A673 (cell line): ENCODE results near the gene QRFP. TPM values are rescaled to one million over a fixed set of nuclear protein-coding genes. Genes with fewer than 3 reads are reported as not detected.

Source experiments
- BruUV-seq: library from RNA; stranded (reverse); fragments of 400-500 nt; replicated peaks from 2 replicates; lab custom pipeline; 2021; lab: Mats Ljungman, UMichigan
- CTCF ChIA-PET: fragments of 300-600 bp; sonication (Branson Sonifier 250); formaldehyde crosslinking; loops from one replicate; lab custom pipeline; 2022; ENCODE audit warnings: antibody characterized with exemption; lab: Charles Lee
- POLR2A ChIA-PET: fragments of 300-600 bp; sonication (Branson Sonifier 250); formaldehyde crosslinking; loops from one replicate; lab custom pipeline; 2022; ENCODE audit warnings: antibody characterized with exemption; ENCODE audit not compliant: low non-redundant PET; lab: Charles Lee
- DNase-seq: peaks from one replicate; pipeline ENCODE4 v3.0.0-alpha.2; 2015; ENCODE audit warnings: low spot score
- H3K27ac ChIP-seq: fragments of 200-600 bp; sonication (generic); 2 replicates; pipeline ENCODE4 v1.5.1; 2016; ENCODE audit warnings: mixed run types, low read depth, mild to moderate bottlenecking, mixed read lengths, antibody characterized with exemption, low read length; ENCODE audit not compliant: poor library complexity, severe bottlenecking
- H3K27me3 ChIP-seq: fragments of 200-600 bp; sonication (generic); replicated peaks from 2 replicates; pipeline ENCODE4 v1.6.1; 2017; ENCODE audit warnings: mixed run types, low read depth, mild to moderate bottlenecking, mixed read lengths, antibody characterized with exemption, low read length; ENCODE audit not compliant: insufficient read depth, poor library complexity
- H3K36me3 ChIP-seq: fragments of 200-600 bp; sonication (generic); 2 replicates; pipeline ENCODE4 v1.6.1; 2016; ENCODE audit warnings: mixed run types, mild to moderate bottlenecking, mixed read lengths, antibody characterized with exemption, low read length; ENCODE audit not compliant: insufficient read depth, poor library complexity, severe bottlenecking
- H3K4me1 ChIP-seq: fragments of 200-600 bp; sonication (generic); 2 replicates; pipeline ENCODE4 v1.6.1; 2017; ENCODE audit warnings: mixed run types, mild to moderate bottlenecking, mixed read lengths, antibody characterized with exemption, low read length; ENCODE audit not compliant: insufficient read depth, poor library complexity, severe bottlenecking
- H3K4me3 ChIP-seq: fragments of 200-600 bp; sonication (generic); 2 replicates; pipeline ENCODE4 v1.5.1; 2016; ENCODE audit warnings: low read depth, mixed run types, mild to moderate bottlenecking, mixed read lengths, low read length; ENCODE audit not compliant: poor library complexity, severe bottlenecking
- H3K9me3 ChIP-seq: fragments of 200-600 bp; sonication (generic); 2 replicates; pipeline ENCODE4 v1.6.1; 2016; ENCODE audit warnings: mixed run types, low read depth, mild to moderate bottlenecking, mixed read lengths, antibody characterized with exemption, low read length; ENCODE audit not compliant: poor library complexity, severe bottlenecking
- EZH2 ChIP-seq: fragments of 200-600 bp; sonication (generic); IDR thresholded peaks from 2 replicates; pipeline ENCODE4 v1.6.1; 2017; ENCODE audit warnings: borderline replicate concordance, low read depth, mild to moderate bottlenecking, mixed read lengths, antibody characterized with exemption, low read length; ENCODE audit not compliant: poor library complexity, severe bottlenecking
- intact Hi-C: fragments of 100-400 bp; cut with micrococcal nuclease; formaldehyde crosslinking; loops from one replicate; pipeline ENCODE4 v1.10.0; 2022; ENCODE audit not compliant: unreplicated experiment
- total RNA-seq: library from RNA; stranded (reverse); gene quantifications from 2 replicates; pipeline ENCODE4 v1.2.3, GENCODE V29; 2021
- TF ChIP-seq, protein P1 (sequence below): fragments of 300-800, 200-600 bp; sonication (generic); conservative IDR thresholded peaks from 2 replicates; pipeline ENCODE4 v1.5.1; 2017; ENCODE audit warnings: low read depth, mild to moderate bottlenecking, antibody characterized with exemption, low read length, moderate library complexity, mixed read lengths

QRFP gene
- total RNA-seq, 1 experiment from 2014 or later = not detected

DNA sequence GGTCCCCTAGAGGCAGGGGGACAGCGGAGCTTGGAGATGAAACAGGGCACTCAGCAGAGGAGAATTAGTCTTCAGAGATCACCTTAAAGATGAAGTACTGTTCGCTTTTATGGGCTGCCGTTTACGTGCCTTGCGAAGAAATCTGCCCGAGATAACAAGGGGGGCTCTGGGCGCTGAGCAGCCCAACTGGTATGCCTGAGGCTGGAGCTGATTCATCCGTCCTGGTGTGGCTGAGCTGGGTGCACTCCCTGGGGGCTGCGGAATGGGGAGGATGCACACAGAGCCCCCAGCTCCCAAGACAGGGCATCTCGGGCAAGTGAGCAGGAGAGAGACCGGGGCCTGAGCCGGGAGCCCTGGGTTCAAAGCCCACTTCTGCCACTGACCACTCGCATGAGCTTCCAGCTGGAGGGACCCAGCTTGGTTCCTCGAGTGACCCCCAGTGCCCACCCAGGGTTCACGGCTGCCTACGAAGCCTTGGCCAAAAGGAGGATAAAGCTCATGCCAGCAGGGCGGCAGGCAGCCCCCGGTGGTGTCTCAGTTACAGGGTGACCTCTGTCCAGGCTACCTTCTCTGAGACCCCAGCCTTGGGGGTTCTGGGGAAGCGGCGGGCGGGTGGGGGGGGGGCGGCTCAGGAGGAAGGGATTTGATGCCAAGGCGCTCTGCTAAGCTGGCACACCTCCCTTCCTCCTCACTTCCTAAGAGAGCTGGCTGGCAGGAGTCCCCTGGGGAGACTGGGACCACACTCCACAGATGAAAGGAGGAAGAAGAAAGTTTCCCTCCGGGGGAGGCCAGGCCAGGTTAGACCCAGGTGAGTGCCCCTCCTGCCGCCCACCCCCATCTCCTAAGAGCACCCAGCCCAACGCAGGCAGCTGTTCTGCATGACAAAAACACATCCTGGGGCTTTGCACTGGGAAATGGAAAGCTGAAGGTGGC is 36.8 kb upstream of the QRFP start:
- BruUV-seq = no TSS peak
- intact Hi-C loops = no loop called here
- peaks cover 16% of the 10 kb centered on the region for H3K27me3 ChIP-seq
- no peaks in the 10 kb centered on the region for H3K36me3 ChIP-seq
- TF ChIP-seq EZH2 = no peak
- TF ChIP-seq, protein P1, sequence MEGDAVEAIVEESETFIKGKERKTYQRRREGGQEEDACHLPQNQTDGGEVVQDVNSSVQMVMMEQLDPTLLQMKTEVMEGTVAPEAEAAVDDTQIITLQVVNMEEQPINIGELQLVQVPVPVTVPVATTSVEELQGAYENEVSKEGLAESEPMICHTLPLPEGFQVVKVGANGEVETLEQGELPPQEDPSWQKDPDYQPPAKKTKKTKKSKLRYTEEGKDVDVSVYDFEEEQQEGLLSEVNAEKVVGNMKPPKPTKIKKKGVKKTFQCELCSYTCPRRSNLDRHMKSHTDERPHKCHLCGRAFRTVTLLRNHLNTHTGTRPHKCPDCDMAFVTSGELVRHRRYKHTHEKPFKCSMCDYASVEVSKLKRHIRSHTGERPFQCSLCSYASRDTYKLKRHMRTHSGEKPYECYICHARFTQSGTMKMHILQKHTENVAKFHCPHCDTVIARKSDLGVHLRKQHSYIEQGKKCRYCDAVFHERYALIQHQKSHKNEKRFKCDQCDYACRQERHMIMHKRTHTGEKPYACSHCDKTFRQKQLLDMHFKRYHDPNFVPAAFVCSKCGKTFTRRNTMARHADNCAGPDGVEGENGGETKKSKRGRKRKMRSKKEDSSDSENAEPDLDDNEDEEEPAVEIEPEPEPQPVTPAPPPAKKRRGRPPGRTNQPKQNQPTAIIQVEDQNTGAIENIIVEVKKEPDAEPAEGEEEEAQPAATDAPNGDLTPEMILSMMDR = no peak
- CTCF ChIA-PET = no interaction called here
- POLR2A ChIA-PET = no interaction called here
- no peaks in the 10 kb centered on the region for H3K4me1 ChIP-seq
- H3K4me3 ChIP-seq = no peak overlapping the region
- no peaks in the 10 kb centered on the region for H3K9me3 ChIP-seq
- H3K27ac ChIP-seq = no peak overlapping the region
- DNase-seq = no peak

DNA sequence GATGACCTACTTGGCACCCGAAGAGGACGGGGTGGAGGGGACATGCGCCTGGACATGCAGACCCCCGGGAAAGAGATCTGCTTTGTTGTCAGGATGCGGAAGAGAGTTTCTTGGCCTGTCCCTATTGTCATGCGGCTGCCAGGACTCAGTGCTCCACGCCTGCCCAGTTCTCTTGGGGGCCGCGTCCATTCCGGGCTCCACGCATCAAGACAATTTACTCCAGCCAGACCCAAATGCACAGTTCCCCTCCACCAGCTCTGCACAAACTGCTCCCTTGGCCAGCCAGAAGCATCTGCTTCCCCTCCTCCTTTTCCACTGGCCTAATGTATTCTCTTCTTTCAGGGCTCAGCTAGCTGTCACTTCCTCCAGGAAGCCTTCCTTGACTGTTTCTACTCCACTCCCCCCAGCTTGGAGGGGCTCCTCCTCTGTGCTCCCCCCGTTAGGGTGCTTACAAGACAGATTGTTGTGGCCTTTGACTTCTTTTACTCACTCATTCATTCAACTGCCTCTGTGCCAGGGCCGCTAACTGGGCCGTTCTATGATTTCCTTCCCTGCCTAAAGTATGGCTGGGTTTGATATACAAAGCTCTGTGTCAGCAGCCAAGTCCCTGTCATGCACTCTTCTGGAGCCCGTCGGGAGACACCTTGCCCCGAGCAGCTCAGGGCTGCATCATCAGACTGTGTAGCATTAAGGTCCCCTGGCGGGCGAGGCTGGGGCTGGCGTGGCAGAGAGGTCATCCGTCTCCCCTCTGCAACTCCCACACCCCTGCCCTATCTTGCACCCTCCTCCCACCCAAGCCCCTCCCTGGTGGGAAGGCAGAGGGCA is 35.9 kb upstream of the QRFP start:
- Histone ChIP-seq H3K36me3 (no peaks in the 10 kb centered on the region), H3K4me1 (no peaks in the 10 kb centered on the region), H3K9me3 (no peaks in the 10 kb centered on the region), H3K27ac (no peak overlapping the region), H3K27me3 (peaks cover 7% of the 10 kb centered on the region), H3K4me3 (no peak overlapping the region)
- BruUV-seq = no TSS peak
- DNase-seq = no peak
- ChIA-PET POLR2A (no interaction called here), CTCF (no interaction called here)
- intact Hi-C loops = no loop called here
- no peak for TF ChIP-seq EZH2
- TF ChIP-seq, protein P1 = no peak

DNA sequence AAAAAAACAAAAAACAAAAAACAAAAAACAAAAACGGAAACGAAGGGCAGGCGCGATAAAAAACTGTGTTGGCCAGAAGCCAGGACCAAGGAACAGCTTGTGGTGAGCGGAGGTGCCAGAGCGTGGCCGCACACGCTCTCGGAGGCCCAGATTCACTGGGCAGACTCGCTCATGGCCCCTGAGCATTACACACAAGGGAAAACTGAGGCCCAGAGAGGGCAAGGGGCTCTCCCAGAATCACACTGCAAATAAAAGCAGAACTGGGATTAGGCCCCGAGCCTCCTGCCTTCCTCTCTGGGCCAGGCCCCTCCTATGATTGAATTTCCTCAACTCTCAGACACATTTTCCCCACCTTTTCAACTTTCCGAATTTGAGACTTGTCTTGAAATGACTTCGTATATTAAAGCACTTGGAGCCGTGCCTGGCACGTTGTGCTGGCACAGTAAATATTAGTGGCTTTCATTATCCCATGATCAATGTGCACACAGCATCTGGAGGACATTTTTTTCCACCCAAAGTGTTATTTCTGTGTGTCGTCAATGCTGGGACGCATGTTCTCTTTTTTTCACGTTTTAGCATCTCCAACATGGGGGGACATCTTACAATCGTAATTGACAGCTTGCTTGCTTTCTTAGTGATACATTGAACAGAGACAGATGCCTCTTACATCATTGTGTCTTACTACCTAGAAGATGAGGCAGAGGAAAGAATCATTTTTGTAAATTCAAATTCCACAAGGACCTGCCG is 35.1 kb upstream of the QRFP start:
- ChIA-PET POLR2A (no interaction called here), CTCF (no interaction called here)
- Histone ChIP-seq H3K4me3 (no peak overlapping the region), H3K9me3 (no peaks in the 10 kb centered on the region), H3K27ac (no peak overlapping the region), H3K27me3 (no peaks in the 10 kb centered on the region), H3K4me1 (no peaks in the 10 kb centered on the region), H3K36me3 (no peaks in the 10 kb centered on the region)
- intact Hi-C loops = no loop called here
- DNase-seq = no peak
- no TSS peak for BruUV-seq
- no peak for TF ChIP-seq EZH2
- TF ChIP-seq, protein P1 = no peak
